ENCODE results near the gene CCN6.

The CCN6 gene

DNA sequence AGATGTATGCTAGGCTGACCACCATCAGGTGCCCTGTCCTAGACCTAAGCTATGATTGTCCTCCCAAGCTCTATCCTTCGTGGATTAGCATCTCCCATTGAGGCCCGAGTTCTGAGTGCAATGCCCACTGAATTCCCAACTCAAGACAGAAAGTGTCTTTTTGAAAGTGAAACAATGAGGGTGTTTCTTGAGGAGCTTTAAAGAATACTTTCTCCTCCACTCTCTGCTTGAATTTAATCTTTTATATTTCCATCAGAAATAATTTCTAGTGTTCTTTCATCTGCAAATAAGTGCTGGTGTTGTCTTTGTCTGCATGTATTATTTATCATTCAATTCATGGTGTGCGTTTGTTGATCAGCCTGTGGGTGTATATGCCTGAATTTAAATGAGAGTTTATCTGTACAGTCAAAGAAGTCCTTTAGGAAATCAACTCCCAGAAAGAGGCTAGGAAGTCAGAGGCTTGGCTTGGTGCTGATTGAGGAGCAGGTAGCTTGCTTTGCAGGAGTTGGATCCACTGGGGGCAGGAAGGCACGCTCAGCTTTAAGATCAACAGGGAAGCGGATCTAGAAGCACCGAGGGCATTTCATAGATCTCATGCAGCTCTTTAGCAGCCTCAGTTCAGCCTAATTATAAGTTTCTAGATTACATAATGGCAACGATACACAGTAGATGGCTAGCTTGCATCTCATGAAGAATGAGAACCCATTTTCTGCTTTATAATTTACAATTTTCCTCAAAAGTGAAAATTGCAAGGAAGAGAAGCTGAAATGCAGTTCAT is 36.0 kb upstream of the CCN6 start:
- no peaks in the 10 kb centered on the region for H3K36me3 ChIP-seq (ENCODE audit: insufficient read depth)
- H3K9ac ChIP-seq: no peak overlapping the region
- H3K27ac ChIP-seq: no peak overlapping the region
- no peaks in the 10 kb centered on the region for H3K27me3 ChIP-seq (ENCODE audit: insufficient read depth, low read depth)
- no peaks in the 10 kb centered on the region for H4K20me1 ChIP-seq (ENCODE audit: insufficient read depth)
- TF ChIP-seq, protein P1, sequence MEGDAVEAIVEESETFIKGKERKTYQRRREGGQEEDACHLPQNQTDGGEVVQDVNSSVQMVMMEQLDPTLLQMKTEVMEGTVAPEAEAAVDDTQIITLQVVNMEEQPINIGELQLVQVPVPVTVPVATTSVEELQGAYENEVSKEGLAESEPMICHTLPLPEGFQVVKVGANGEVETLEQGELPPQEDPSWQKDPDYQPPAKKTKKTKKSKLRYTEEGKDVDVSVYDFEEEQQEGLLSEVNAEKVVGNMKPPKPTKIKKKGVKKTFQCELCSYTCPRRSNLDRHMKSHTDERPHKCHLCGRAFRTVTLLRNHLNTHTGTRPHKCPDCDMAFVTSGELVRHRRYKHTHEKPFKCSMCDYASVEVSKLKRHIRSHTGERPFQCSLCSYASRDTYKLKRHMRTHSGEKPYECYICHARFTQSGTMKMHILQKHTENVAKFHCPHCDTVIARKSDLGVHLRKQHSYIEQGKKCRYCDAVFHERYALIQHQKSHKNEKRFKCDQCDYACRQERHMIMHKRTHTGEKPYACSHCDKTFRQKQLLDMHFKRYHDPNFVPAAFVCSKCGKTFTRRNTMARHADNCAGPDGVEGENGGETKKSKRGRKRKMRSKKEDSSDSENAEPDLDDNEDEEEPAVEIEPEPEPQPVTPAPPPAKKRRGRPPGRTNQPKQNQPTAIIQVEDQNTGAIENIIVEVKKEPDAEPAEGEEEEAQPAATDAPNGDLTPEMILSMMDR (conservative IDR thresholded peaks at IDR 0.05; ENCODE audit: low read depth, low read length): no peak
- no peak overlapping the region for H3K4me3 ChIP-seq (IDR thresholded peaks at IDR 0.05; ENCODE audit: insufficient read depth, low read depth, low read length)
- no peaks in the 10 kb centered on the region for H3K79me2 ChIP-seq (ENCODE audit: insufficient read depth, low read depth)
- H2AFZ ChIP-seq (ENCODE audit: low read depth): no peak overlapping the region
- no peaks in the 10 kb centered on the region for H3K4me1 ChIP-seq (ENCODE audit: low read depth, poor library complexity, severe bottlenecking)
- no peak overlapping the region for H3K4me2 ChIP-seq

DNA sequence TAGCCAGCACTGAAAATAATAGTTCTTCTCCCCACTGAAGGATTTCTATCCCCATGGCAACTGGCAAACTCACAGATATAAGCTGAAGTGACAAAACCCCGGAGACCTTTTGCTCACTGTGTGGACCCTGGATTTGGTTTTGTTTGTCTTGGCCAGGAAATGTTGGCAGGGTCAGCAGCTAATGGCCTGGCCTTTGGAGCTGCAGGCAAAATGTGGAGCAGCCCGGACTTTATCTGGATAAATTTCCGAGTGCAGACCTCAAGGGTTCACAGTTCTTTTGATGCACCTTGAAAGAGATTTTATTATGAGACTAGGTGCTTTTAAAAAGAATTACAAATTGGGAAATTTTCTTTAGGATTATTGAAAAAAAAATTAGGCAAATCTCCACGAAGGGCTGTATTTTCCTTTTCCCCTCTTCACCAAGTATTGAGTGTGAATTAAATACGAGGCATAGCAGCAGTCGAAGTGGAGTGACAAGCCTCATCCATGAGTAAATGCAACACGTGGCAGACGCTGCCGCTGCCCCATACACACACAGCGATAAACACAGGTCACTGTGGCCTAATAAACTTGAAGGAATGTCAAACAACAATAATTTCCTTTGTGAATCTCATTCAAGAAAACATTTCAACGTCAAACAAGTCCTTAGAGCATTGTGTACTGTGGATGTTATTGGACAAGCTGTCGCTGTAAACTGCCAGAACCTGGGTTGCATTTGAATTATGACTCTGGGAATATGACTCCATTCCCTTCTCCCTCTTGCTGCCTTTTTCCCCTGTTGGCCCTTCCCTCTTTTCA is 35.1 kb upstream of the CCN6 start:
- Histone ChIP-seq H3K27me3 (ENCODE audit: insufficient read depth, low read depth) (no peaks in the 10 kb centered on the region), H3K36me3 (ENCODE audit: insufficient read depth) (no peaks in the 10 kb centered on the region), H3K27ac (no peak overlapping the region), H3K4me2 (no peak overlapping the region), H3K4me3 (IDR thresholded peaks at IDR 0.05; ENCODE audit: insufficient read depth, low read depth, low read length) (no peak overlapping the region), H4K20me1 (ENCODE audit: insufficient read depth) (no peaks in the 10 kb centered on the region), H3K9ac (no peak overlapping the region), H2AFZ (ENCODE audit: low read depth) (no peak overlapping the region), H3K4me1 (ENCODE audit: low read depth, poor library complexity, severe bottlenecking) (no peaks in the 10 kb centered on the region), H3K79me2 (ENCODE audit: insufficient read depth, low read depth) (no peaks in the 10 kb centered on the region)
- TF ChIP-seq, protein P1 (conservative IDR thresholded peaks at IDR 0.05; ENCODE audit: low read depth, low read length): no peak

DNA sequence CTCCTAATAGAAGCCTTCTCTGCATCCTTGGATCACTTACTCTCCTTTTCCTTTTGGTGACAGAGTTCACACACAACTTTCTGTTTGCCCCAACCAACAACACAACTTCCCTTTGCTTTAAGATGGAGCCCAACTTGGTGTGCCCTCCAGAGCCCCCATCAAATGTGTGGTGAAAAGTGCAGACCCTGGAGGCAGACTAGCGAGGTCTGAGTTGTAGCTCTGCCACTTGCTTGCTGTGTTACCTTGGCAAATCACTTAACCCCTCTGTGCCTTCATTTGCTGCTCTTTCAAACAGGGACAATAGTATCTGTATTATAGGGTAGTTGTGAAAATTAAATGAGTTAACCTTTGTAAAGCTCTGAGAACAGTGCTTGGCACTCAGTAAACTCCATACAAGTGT is 34.3 kb upstream of the CCN6 start:
- no peaks in the 10 kb centered on the region for H3K4me1 ChIP-seq (ENCODE audit: low read depth, poor library complexity, severe bottlenecking)
- H3K9ac ChIP-seq: no peak overlapping the region
- H3K27ac ChIP-seq: no peak overlapping the region
- H2AFZ ChIP-seq (ENCODE audit: low read depth): no peak overlapping the region
- H3K36me3 ChIP-seq (ENCODE audit: insufficient read depth): no peaks in the 10 kb centered on the region
- TF ChIP-seq, protein P1 (conservative IDR thresholded peaks at IDR 0.05; ENCODE audit: low read depth, low read length): no peak
- H3K79me2 ChIP-seq (ENCODE audit: insufficient read depth, low read depth): no peaks in the 10 kb centered on the region
- no peak overlapping the region for H3K4me3 ChIP-seq (IDR thresholded peaks at IDR 0.05; ENCODE audit: insufficient read depth, low read depth, low read length)
- no peaks in the 10 kb centered on the region for H3K27me3 ChIP-seq (ENCODE audit: insufficient read depth, low read depth)
- no peaks in the 10 kb centered on the region for H4K20me1 ChIP-seq (ENCODE audit: insufficient read depth)
- no peak overlapping the region for H3K4me2 ChIP-seq

DNA sequence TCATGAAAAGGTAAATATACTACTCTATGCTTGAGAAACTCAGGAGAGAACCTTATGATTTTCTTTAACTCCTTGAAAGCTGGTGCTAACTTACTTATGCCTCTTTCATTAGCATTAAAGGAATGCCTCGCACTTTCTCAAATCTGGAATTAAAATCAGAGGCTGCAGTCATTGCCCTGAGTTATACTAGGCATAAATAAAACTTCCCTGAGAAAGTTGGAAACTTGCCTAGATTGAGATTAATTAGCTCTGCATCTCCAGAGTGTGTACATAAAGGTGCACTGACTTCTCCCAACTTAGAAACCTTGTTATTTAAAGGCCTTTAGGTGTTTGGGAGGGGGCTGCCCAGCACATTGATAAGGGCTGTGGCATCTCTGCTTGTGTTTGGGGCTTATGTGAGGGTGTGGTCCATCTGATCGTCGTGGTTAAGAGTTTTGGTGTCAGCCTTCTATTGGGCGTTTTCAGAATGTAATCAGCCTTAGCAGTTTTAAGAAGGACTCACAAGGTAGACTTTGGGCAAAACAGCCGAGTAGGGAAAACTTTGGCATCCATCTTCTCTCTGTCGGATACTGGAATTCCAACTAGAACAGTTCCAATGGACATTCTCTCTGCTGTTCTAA is 32.1 kb upstream of the CCN6 start:
- H3K9ac ChIP-seq: no peak overlapping the region
- H3K27me3 ChIP-seq (ENCODE audit: insufficient read depth, low read depth): no peaks in the 10 kb centered on the region
- H3K36me3 ChIP-seq (ENCODE audit: insufficient read depth): no peaks in the 10 kb centered on the region
- H3K79me2 ChIP-seq (ENCODE audit: insufficient read depth, low read depth): no peaks in the 10 kb centered on the region
- H3K4me3 ChIP-seq (IDR thresholded peaks at IDR 0.05; ENCODE audit: insufficient read depth, low read depth, low read length): no peak overlapping the region
- no peaks in the 10 kb centered on the region for H4K20me1 ChIP-seq (ENCODE audit: insufficient read depth)
- H2AFZ ChIP-seq (ENCODE audit: low read depth): no peak overlapping the region
- TF ChIP-seq, protein P1 (conservative IDR thresholded peaks at IDR 0.05; ENCODE audit: low read depth, low read length): no peak
- no peak overlapping the region for H3K27ac ChIP-seq
- no peak overlapping the region for H3K4me2 ChIP-seq
- no peaks in the 10 kb centered on the region for H3K4me1 ChIP-seq (ENCODE audit: low read depth, poor library complexity, severe bottlenecking)
